WTC11 (cell line): ENCODE results near the gene TFF3. TPM values are rescaled to one million over a fixed set of nuclear protein-coding genes. Genes with fewer than 3 reads are reported as not detected.
A peak's percentile ranks its signal among the peaks of the same experiment; 100 is the strongest.

ENCODE experiments used
- ATAC-seq: fragments of 200-7000 bp; cut with Tn5 transposase; 2 replicates; pipeline ENCODE4 v1.10.0; 2021; ENCODE audit warnings: mild to moderate bottlenecking, moderate library complexity
- CTCF ChIA-PET: fragments of 300-600 bp; sonication (Branson Sonifier 250); formaldehyde crosslinking; loops from one replicate; lab custom pipeline; 2021; ENCODE audit warnings: antibody characterized with exemption; lab: Charles Lee
- POLR2A ChIA-PET: fragments of 350-600 bp; sonication (Branson Sonifier 250); formaldehyde crosslinking; loops from one replicate; lab custom pipeline; 2021; ENCODE audit warnings: antibody characterized with exemption; lab: Charles Lee
- DNase-seq: peaks from one replicate; pipeline ENCODE4 v3.0.0; 2021; ENCODE audit warnings: low spot score
- H3K27ac Mint-ChIP-seq: 2 replicates; pipeline ENCODE4 v1.8.0; 2021; ENCODE audit warnings: mixed read lengths
- H3K27me3 Mint-ChIP-seq: 2 replicates; pipeline ENCODE4 v1.8.0; 2021; ENCODE audit warnings: low read depth, mild to moderate bottlenecking, moderate library complexity, mixed read lengths
- H3K36me3 Mint-ChIP-seq: 2 replicates; pipeline ENCODE4 v1.8.0; 2021; ENCODE audit warnings: mixed read lengths
- H3K4me1 Mint-ChIP-seq: 2 replicates; pipeline ENCODE4 v1.8.0; 2022; ENCODE audit warnings: mixed read lengths
- H3K4me3 Mint-ChIP-seq: 2 replicates; pipeline ENCODE4 v1.8.0; 2021; ENCODE audit warnings: mild to moderate bottlenecking, moderate library complexity, mixed read lengths
- H3K9me3 Mint-ChIP-seq: 2 replicates; pipeline ENCODE4 v1.8.0; 2021; ENCODE audit warnings: mixed read lengths
- ATF1 ChIP-seq: sonication (generic); formaldehyde crosslinking; IDR thresholded peaks from 2 replicates; pipeline ENCODE4 v1.8.1; 2023; ENCODE audit warnings: mild to moderate bottlenecking, moderate library complexity, missing genetic modification reagents
- ATF6 ChIP-seq: sonication (generic); formaldehyde crosslinking; IDR thresholded peaks from 2 replicates; pipeline ENCODE4 v1.8.1; 2023; ENCODE audit warnings: mild to moderate bottlenecking, missing genetic modification reagents
- CDX4 ChIP-seq: fragments of 250-450 bp; sonication (Bioruptor Pico); IDR thresholded peaks from 2 replicates; pipeline ENCODE4 v1.9.0; 2021; ENCODE audit warnings: moderate library complexity, mild to moderate bottlenecking, inconsistent platforms, borderline replicate concordance
- E2F5 ChIP-seq: sonication (generic); formaldehyde crosslinking; IDR thresholded peaks from 2 replicates; pipeline ENCODE4 v1.8.1; 2022; ENCODE audit warnings: mild to moderate bottlenecking, moderate library complexity, missing genetic modification reagents
- ERG ChIP-seq: fragments of 250-450 bp; sonication (Bioruptor Pico); IDR thresholded peaks from 2 replicates; pipeline ENCODE4 v1.8.0; 2021; ENCODE audit warnings: mild to moderate bottlenecking
- ESRRA ChIP-seq: sonication (generic); formaldehyde crosslinking; IDR thresholded peaks from 2 replicates; pipeline ENCODE4 v1.8.1; 2022; ENCODE audit warnings: mild to moderate bottlenecking, missing genetic modification reagents, borderline replicate concordance
- FOXJ3 ChIP-seq: sonication (generic); formaldehyde crosslinking; IDR thresholded peaks from 2 replicates; pipeline ENCODE4 v1.9.0; 2021; ENCODE audit warnings: missing genetic modification reagents, mild to moderate bottlenecking, borderline replicate concordance
- HMGA2 ChIP-seq: fragments of 250-450 bp; sonication (Bioruptor Pico); IDR thresholded peaks from 2 replicates; pipeline ENCODE4 v1.4.0; 2021; ENCODE audit warnings: mild to moderate bottlenecking, moderate library complexity
- HMGXB4 ChIP-seq: sonication (generic); formaldehyde crosslinking; IDR thresholded peaks from 2 replicates; pipeline ENCODE4 v1.8.1; 2023; ENCODE audit warnings: mild to moderate bottlenecking, moderate library complexity, missing genetic modification reagents
- JUN ChIP-seq: sonication (generic); formaldehyde crosslinking; IDR thresholded peaks from 2 replicates; pipeline ENCODE4 v1.8.0; 2023; ENCODE audit warnings: mild to moderate bottlenecking, missing genetic modification reagents
- MLX ChIP-seq: sonication (generic); formaldehyde crosslinking; IDR thresholded peaks from 2 replicates; pipeline ENCODE4 v1.8.1; 2023; ENCODE audit warnings: mild to moderate bottlenecking, missing genetic modification reagents, moderate library complexity
- MXD4 ChIP-seq: fragments of 250-450 bp; sonication (Bioruptor Pico); IDR thresholded peaks from 2 replicates; pipeline ENCODE4 v1.8.0; 2021; ENCODE audit warnings: mild to moderate bottlenecking, moderate library complexity, borderline replicate concordance
- NFE2L1 ChIP-seq: sonication (generic); formaldehyde crosslinking; IDR thresholded peaks from 2 replicates; pipeline ENCODE4 v1.8.1; 2023; ENCODE audit warnings: missing genetic modification reagents
- SMAD4 ChIP-seq: sonication (generic); formaldehyde crosslinking; IDR thresholded peaks from 2 replicates; pipeline ENCODE4 v1.8.0; 2022; ENCODE audit warnings: mild to moderate bottlenecking, missing genetic modification reagents
- USF1 ChIP-seq: sonication (generic); formaldehyde crosslinking; IDR thresholded peaks from 2 replicates; pipeline ENCODE4 v1.8.0; 2022; ENCODE audit warnings: mild to moderate bottlenecking, missing genetic modification reagents
- ZBTB21 ChIP-seq: sonication (generic); formaldehyde crosslinking; IDR thresholded peaks from 2 replicates; pipeline ENCODE4 v1.8.1; 2023; ENCODE audit warnings: mild to moderate bottlenecking, missing genetic modification reagents, borderline replicate concordance
- ZBTB43 ChIP-seq: sonication (generic); formaldehyde crosslinking; IDR thresholded peaks from 2 replicates; pipeline ENCODE4 v1.8.1; 2023; ENCODE audit warnings: mild to moderate bottlenecking, missing genetic modification reagents
- ZNF121 ChIP-seq: sonication (generic); formaldehyde crosslinking; IDR thresholded peaks from 2 replicates; pipeline ENCODE4 v1.8.0; 2023; ENCODE audit warnings: missing genetic modification reagents
- ZNF138 ChIP-seq: sonication (generic); formaldehyde crosslinking; conservative IDR thresholded peaks from 2 replicates; pipeline ENCODE4 v1.8.1; 2022; ENCODE audit warnings: mild to moderate bottlenecking, moderate library complexity, missing genetic modification reagents
- ZNF281 ChIP-seq: sonication (generic); formaldehyde crosslinking; IDR thresholded peaks from 2 replicates; pipeline ENCODE4 v1.8.0; 2023; ENCODE audit warnings: mild to moderate bottlenecking, missing genetic modification reagents
- ZNF416 ChIP-seq: fragments of 250-450 bp; sonication (Bioruptor Pico); IDR thresholded peaks from 2 replicates; pipeline ENCODE4 v1.9.0; 2021; ENCODE audit warnings: mild to moderate bottlenecking, inconsistent platforms
- total RNA-seq: library from RNA; stranded (reverse); gene quantifications from 3 replicates; pipeline ENCODE4 v1.2.3, GENCODE V29; 2021

The TFF3 gene
- total RNA-seq, 1 experiment from 2014 or later: 4.2 TPM

- TF ChIP-seq ERG (CRISPR knock-in tag) (no peak), ESRRA (CRISPR knock-in tag) (no peak), MLX (no peak), JUN (no peak), SMAD4 (no peak), HMGXB4 (CRISPR knock-in tag) (no peak), ZNF138 (CRISPR knock-in tag) (no peak), ATF6 (no peak), ZNF416 (CRISPR knock-in tag) (no peak), MXD4 (CRISPR knock-in tag) (no peak), ZNF281 (CRISPR knock-in tag) (no peak), USF1 (CRISPR knock-in tag) (no peak), ZBTB43 (no peak), ATF1 (CRISPR knock-in tag) (no peak)
Observed at GRCh38 chr21:42337276-42337675, 22.1 kb upstream of the TFF3 start (continued).

- H3K4me1 Mint-ChIP-seq: peaks cover 38% of the 10 kb centered on the region
- peak; percentile 90 for ATAC-seq
- no peak for TF ChIP-seq ZBTB21 (CRISPR knock-in tag)
- TF ChIP-seq ZNF416 (CRISPR knock-in tag): no peak
- no peak for TF ChIP-seq CDX4 (CRISPR knock-in tag)
- TF ChIP-seq FOXJ3 (CRISPR knock-in tag): no peak
- TF ChIP-seq HMGA2 (CRISPR knock-in tag): no peak
- no peak for TF ChIP-seq ZNF281 (CRISPR knock-in tag)
- TF ChIP-seq ZNF121: no peak
- TF ChIP-seq NFE2L1 (CRISPR knock-in tag): no peak
- no peak for TF ChIP-seq E2F5
- TF ChIP-seq, all 79 proteins: peak for 0
- Mint-ChIP-seq H3K9me3 (peaks cover 31% of the 10 kb centered on the region), H3K36me3 (peaks cover 18% of the 10 kb centered on the region), H3K27ac (peak overlapping the region; percentile 97), H3K27me3 (peaks cover 12% of the 10 kb centered on the region), H3K4me3 (peak overlapping the region; percentile 45)
- ChIA-PET POLR2A (interaction anchor here (0.8 kb wide), 1 partner anchor 92 kb away, joined by 3 read pairs; no protein-coding TSS in a partner anchor), CTCF (interaction anchor here (0.7 to 4.4 kb wide), 13 partner anchors 10 to 723 kb away, joined by 3 to 165 read pairs (median 4); partner anchors contain the start of gene TFF3)
- peak; percentile 58 for DNase-seq
Observed at GRCh38 chr21:42336054-42336453, 20.8 kb upstream of the TFF3 start.
